ENCODE results near the gene CHST15.

DNA sequence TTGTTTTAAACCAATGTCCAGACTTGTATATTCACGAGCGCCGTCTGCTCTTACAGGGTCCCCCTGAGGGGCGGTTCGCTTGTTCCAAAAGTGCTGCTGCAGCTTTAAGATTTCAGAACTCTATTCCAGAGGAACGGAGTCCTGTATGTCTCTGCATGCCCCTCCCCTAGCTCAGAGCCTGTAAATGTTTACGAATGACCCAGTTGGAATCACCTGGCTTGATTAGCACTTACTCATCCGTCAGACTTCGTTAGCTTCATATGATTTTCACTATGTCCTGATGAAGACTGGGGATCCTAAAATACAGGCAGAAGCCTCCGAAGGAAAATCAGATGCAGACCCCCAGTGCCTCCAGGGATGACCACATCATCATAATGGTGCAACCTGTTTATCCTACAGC, 4.5 kb upstream of the CHST15 start:
- TF ChIP-seq, protein P1, sequence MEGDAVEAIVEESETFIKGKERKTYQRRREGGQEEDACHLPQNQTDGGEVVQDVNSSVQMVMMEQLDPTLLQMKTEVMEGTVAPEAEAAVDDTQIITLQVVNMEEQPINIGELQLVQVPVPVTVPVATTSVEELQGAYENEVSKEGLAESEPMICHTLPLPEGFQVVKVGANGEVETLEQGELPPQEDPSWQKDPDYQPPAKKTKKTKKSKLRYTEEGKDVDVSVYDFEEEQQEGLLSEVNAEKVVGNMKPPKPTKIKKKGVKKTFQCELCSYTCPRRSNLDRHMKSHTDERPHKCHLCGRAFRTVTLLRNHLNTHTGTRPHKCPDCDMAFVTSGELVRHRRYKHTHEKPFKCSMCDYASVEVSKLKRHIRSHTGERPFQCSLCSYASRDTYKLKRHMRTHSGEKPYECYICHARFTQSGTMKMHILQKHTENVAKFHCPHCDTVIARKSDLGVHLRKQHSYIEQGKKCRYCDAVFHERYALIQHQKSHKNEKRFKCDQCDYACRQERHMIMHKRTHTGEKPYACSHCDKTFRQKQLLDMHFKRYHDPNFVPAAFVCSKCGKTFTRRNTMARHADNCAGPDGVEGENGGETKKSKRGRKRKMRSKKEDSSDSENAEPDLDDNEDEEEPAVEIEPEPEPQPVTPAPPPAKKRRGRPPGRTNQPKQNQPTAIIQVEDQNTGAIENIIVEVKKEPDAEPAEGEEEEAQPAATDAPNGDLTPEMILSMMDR (IDR thresholded peaks at IDR 0.05), result no peak
- no peak for TF ChIP-seq POLR2A (IDR thresholded peaks at IDR 0.05)
- no peak for TF ChIP-seq EP300 (IDR thresholded peaks at IDR 0.05)

Data from ovary (tissue), 3 donors.